GM18861 (cell line): ENCODE results near the gene PPP1R16B.

Experiments
- ATAC-seq: cut with Tn5 transposase; IDR thresholded peaks from one replicate; pipeline ENCODE4 v1.9.1; 2021; ENCODE audit not compliant: unreplicated experiment

PPP1R16B gene

GRCh38 chr20:38825901-38826625 is 20.6 kb downstream of the PPP1R16B start:
- no peak for ATAC-seq

- ATAC-seq: no peak
Observed at GRCh38 chr20:38827770-38828281, 22.3 kb downstream of the PPP1R16B start.

- no peak for ATAC-seq
Observed at GRCh38 chr20:38828514-38829295, 23.2 kb downstream of the PPP1R16B start.

GRCh38 chr20:38829296-38829875 is 23.9 kb downstream of the PPP1R16B start:
- no peak for ATAC-seq

GRCh38 chr20:38830356-38830755 is 24.9 kb downstream of the PPP1R16B start:
- no peak for ATAC-seq

GRCh38 chr20:38831049-38831691 is 25.7 kb downstream of the PPP1R16B start:
- ATAC-seq: no peak

GRCh38 chr20:38831995-38832620 is 26.6 kb downstream of the PPP1R16B start:
- ATAC-seq: no peak

- no peak for ATAC-seq
Observed at GRCh38 chr20:38833154-38833856, 27.8 kb downstream of the PPP1R16B start.

- ATAC-seq: no peak
Observed at GRCh38 chr20:38833857-38834164, 28.3 kb downstream of the PPP1R16B start.

- ATAC-seq: no peak
Observed at GRCh38 chr20:38834868-38835267, 29.4 kb downstream of the PPP1R16B start.

- no peak for ATAC-seq
Observed at GRCh38 chr20:38835792-38836191, 30.3 kb downstream of the PPP1R16B start.

GRCh38 chr20:38836991-38837390 is 31.5 kb downstream of the PPP1R16B start:
- no peak for ATAC-seq

- no peak for ATAC-seq
Observed at GRCh38 chr20:38838326-38838725, 32.8 kb downstream of the PPP1R16B start.

GRCh38 chr20:38839563-38839962 is 34.1 kb downstream of the PPP1R16B start:
- ATAC-seq: no peak

GRCh38 chr20:38840053-38840893 is 34.8 kb downstream of the PPP1R16B start:
- ATAC-seq: no peak

GRCh38 chr20:38840894-38841470 is 35.5 kb downstream of the PPP1R16B start:
- no peak for ATAC-seq

GRCh38 chr20:38841570-38841969 is 36.1 kb downstream of the PPP1R16B start:
- no peak for ATAC-seq

GRCh38 chr20:38842026-38842425 is 36.5 kb downstream of the PPP1R16B start:
- ATAC-seq: peak; percentile 26

GRCh38 chr20:38842558-38842981 is 37.1 kb downstream of the PPP1R16B start:
- ATAC-seq: peak; percentile 80
